ENCODE data around the gene ESRRG.

ESRRG gene

DNA sequence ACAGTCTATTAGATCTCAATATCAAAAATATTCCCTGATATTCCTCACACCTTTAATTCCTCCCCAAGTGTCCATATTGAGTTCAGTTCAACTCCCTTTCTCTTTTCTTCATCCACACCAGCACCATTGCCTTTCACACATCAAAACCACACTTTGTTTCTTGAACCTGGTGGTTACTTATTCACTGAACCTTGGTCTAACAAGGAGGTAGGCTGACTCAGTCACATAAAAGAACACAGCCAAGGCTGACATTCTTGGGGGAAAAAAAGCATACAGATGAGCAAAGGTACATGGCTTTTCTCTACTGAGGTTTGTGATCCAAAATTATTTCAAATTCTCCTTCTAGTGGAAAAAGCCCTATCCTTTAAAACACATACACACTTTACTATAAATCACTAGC lies 168.3 kb downstream of the ESRRG start:
- Histone ChIP-seq H3K27me3 (no peaks in the 10 kb centered on the region), H3K27ac (no peak overlapping the region), H4K20me1 (no peaks in the 10 kb centered on the region), H3K4me3 (no peak overlapping the region), H3K4me2 (no peak overlapping the region), H3K4me1 (no peaks in the 10 kb centered on the region), H3K9ac (no peak overlapping the region), H3K9me3 (no peaks in the 10 kb centered on the region), H3K36me3 (no peaks in the 10 kb centered on the region)
- TF ChIP-seq Cebpa-rat (IDR thresholded peaks at IDR 0.05): no peak

DNA sequence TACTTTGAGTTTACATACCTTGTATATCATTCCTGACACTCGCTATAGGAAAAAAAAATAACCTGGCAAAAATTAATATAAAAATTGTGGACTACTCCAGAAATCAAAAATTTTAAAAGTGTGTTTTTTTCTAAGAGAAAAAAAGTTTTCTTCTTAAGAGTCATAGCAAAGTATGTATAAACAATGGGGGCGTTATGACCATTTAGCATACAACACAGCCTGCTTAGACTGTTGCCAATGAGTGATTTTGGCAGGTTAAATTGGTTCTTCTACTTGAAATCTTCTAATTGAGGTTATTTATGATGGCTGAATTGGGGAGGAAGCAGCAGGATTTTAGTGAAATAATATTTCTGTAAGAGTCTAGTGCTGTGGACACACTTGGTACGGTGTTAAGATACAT lies 169.5 kb downstream of the ESRRG start:
- H3K27ac ChIP-seq: no peak overlapping the region
- TF ChIP-seq Cebpa-rat (IDR thresholded peaks at IDR 0.05): no peak
- no peak overlapping the region for H3K9ac ChIP-seq
- H3K27me3 ChIP-seq: no peaks in the 10 kb centered on the region
- no peak overlapping the region for H3K4me2 ChIP-seq
- no peaks in the 10 kb centered on the region for H4K20me1 ChIP-seq
- H3K4me1 ChIP-seq: no peaks in the 10 kb centered on the region
- no peaks in the 10 kb centered on the region for H3K9me3 ChIP-seq
- H3K4me3 ChIP-seq: no peak overlapping the region
- no peaks in the 10 kb centered on the region for H3K36me3 ChIP-seq

DNA sequence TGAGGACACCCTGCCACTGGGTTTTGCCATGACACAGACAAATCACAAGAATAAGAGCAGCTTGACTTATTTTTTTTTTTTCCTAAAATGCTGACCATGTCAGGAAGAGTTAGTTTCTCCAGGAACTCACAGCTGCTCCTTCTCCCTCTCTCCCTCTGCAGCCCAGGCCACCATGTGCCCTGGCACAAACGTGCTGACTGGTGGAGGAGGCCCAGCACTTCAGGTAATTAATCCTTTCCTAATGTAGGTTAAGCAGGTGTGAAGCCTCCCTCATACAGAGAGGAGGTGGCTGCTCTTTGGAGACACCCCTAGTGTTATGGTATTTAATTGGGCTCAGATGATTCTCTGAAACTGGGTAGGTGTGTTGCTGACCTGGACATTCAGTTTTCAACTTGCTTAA lies 170.2 kb downstream of the ESRRG start:
- Histone ChIP-seq H3K9ac (no peak overlapping the region), H3K4me3 (no peak overlapping the region), H3K4me2 (no peak overlapping the region), H3K9me3 (no peaks in the 10 kb centered on the region), H4K20me1 (no peaks in the 10 kb centered on the region), H3K36me3 (no peaks in the 10 kb centered on the region), H3K27ac (no peak overlapping the region), H3K27me3 (no peaks in the 10 kb centered on the region), H3K4me1 (no peaks in the 10 kb centered on the region)
- no peak for TF ChIP-seq Cebpa-rat (IDR thresholded peaks at IDR 0.05)

DNA sequence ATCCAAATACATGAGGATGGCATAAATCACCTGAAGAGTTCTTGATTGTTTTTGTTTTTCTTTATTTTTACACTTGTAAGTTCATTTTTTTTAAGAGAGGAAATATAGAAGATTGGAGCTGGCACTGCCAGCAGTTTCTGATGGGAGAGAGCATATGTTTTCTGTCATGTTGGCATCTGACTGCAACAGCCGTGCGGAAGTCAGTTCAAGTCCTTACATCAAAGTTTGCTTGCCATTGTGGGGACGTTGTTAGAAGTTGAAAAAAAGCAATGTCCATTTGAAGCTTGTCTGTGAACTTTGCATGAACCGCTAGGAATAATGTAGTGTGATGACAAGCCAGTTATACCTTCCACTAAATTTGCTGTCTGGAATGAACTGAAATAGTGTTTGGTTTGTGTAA lies 173.4 kb downstream of the ESRRG start:
- H3K27me3 ChIP-seq: no peaks in the 10 kb centered on the region
- no peaks in the 10 kb centered on the region for H3K9me3 ChIP-seq
- no peak for TF ChIP-seq Cebpa-rat (IDR thresholded peaks at IDR 0.05)
- no peak overlapping the region for H3K27ac ChIP-seq
- H4K20me1 ChIP-seq: no peaks in the 10 kb centered on the region
- H3K36me3 ChIP-seq: no peaks in the 10 kb centered on the region
- H3K4me3 ChIP-seq: no peak overlapping the region
- H3K9ac ChIP-seq: no peak overlapping the region
- H3K4me1 ChIP-seq: no peaks in the 10 kb centered on the region
- H3K4me2 ChIP-seq: no peak overlapping the region

DNA sequence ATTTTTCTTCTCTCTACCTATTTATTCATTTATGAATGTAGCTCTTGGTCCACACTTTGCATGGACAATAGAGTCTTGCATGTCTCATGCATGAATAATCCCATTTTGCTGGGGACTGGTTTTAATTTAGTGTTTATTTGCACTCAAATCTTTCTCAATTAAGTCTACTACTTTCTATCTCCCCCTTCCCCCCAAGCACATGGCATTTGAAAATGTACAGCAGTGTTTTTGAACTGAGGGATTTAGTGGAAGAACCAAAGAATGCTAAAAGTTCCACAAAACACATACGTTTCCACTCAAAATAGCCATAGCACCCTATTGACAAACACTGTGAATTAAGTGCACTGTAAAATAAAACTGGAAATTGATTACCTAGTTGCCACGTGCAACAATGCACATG lies 180.5 kb downstream of the ESRRG start:
- Histone ChIP-seq H3K9me3 (no peaks in the 10 kb centered on the region), H3K9ac (no peak overlapping the region), H3K4me1 (no peaks in the 10 kb centered on the region), H3K4me2 (no peak overlapping the region), H3K36me3 (no peaks in the 10 kb centered on the region), H3K27me3 (no peaks in the 10 kb centered on the region), H3K27ac (no peak overlapping the region), H3K4me3 (no peak overlapping the region), H4K20me1 (no peaks in the 10 kb centered on the region)
- TF ChIP-seq Cebpa-rat (IDR thresholded peaks at IDR 0.05): no peak

DNA sequence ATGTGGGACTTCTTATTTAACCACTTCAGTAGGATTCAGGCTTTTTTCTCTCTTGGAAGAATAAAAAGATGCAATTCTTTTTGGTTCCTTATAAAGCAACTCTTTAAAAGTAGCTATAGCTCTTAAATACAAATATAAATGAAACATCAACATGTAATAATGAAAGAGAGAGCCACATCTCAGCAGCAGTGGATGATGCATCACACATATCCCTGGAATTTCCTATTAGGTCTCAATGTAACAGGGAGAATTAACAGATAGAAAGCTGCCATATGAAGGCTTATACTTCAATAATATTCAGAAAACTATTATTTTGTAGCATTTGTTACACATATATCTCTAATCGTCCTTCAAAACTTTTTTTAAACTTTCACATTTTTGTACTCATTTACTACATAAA lies 181.0 kb downstream of the ESRRG start:
- H3K27ac ChIP-seq: no peak overlapping the region
- H4K20me1 ChIP-seq: no peaks in the 10 kb centered on the region
- no peak overlapping the region for H3K9ac ChIP-seq
- no peaks in the 10 kb centered on the region for H3K36me3 ChIP-seq
- H3K4me3 ChIP-seq: no peak overlapping the region
- no peak overlapping the region for H3K4me2 ChIP-seq
- TF ChIP-seq Cebpa-rat (IDR thresholded peaks at IDR 0.05): no peak
- H3K27me3 ChIP-seq: no peaks in the 10 kb centered on the region
- no peaks in the 10 kb centered on the region for H3K4me1 ChIP-seq
- no peaks in the 10 kb centered on the region for H3K9me3 ChIP-seq

DNA sequence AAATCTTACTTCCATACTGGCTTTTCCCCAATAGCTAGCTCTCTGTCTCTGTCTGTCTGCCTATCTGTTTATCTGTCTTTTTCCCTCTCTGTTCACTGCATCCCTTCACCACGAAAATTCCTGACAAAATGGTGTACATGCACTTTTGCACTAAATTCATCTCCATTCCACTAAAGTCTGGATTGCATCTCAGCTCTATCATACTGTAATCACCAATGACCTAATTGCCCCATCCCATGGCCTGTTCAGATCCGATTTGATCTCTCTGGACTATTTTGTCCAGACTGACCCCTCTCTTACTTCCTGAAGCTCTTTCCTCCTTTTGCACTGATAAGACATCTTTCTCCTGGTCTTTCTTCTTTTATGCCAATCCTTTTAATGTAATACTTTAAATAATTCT lies 187.5 kb downstream of the ESRRG start:
- Histone ChIP-seq H4K20me1 (no peaks in the 10 kb centered on the region), H3K27ac (no peak overlapping the region), H3K36me3 (no peaks in the 10 kb centered on the region), H3K4me2 (no peak overlapping the region), H3K27me3 (no peaks in the 10 kb centered on the region), H3K4me1 (peaks cover 5% of the 10 kb centered on the region; the same call in 1 of the 2 replicates), H3K9ac (no peak overlapping the region), H3K9me3 (no peaks in the 10 kb centered on the region), H3K4me3 (no peak overlapping the region)
- TF ChIP-seq Cebpa-rat (IDR thresholded peaks at IDR 0.05): no peak

DNA sequence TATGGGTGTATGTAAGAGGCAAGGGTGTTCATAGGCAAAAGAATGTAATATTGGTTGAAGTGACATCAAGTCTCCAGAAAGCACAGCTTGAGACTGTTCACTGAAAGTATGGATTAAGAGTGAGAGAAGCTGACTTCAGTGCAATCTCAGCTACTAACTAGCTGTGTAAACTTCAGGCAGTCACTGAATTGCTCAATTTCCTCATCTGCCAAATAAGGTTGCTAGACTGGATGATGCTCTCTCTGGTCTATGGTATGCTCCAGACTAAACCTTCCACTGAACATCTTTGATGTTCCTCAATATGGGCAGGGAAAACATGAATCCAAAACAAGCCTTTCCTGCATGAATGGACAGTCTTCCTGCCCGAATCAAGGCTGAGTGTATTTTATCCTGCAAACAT lies 188.2 kb downstream of the ESRRG start:
- H3K9ac ChIP-seq: no peak overlapping the region
- no peak for TF ChIP-seq Cebpa-rat (IDR thresholded peaks at IDR 0.05)
- H3K27ac ChIP-seq: no peak overlapping the region
- H4K20me1 ChIP-seq: no peaks in the 10 kb centered on the region
- no peaks in the 10 kb centered on the region for H3K27me3 ChIP-seq
- H3K4me1 ChIP-seq: peaks cover 5% of the 10 kb centered on the region; the same call in 1 of the 2 replicates
- H3K4me2 ChIP-seq: no peak overlapping the region
- H3K9me3 ChIP-seq: no peaks in the 10 kb centered on the region
- no peaks in the 10 kb centered on the region for H3K36me3 ChIP-seq
- H3K4me3 ChIP-seq: no peak overlapping the region

DNA sequence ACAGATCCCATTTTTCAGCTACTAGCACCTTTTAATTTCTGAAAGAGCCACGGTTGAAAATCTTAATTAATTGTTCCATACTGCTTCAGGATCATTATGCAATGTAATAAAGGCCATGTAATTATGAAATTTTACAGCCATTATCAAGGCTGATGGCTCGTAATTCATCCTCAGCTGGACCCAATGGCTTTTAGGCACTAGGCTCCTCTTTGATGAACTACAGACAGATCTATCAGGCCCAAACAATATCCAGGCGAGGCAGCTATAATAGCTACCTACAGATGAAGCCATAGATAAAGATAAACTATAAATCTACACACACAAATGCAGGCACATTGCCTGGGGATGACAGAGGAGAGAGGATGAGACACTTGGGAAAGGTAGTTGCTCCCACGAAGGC lies 189.5 kb downstream of the ESRRG start:
- peaks cover 5% of the 10 kb centered on the region; the same call in 1 of the 2 replicates for H3K4me1 ChIP-seq
- H3K9ac ChIP-seq: no peak overlapping the region
- H3K27me3 ChIP-seq: no peaks in the 10 kb centered on the region
- H3K27ac ChIP-seq: no peak overlapping the region
- H3K4me3 ChIP-seq: no peak overlapping the region
- H3K9me3 ChIP-seq: no peaks in the 10 kb centered on the region
- no peak overlapping the region for H3K4me2 ChIP-seq
- H3K36me3 ChIP-seq: no peaks in the 10 kb centered on the region
- no peak for TF ChIP-seq Cebpa-rat (IDR thresholded peaks at IDR 0.05)
- no peaks in the 10 kb centered on the region for H4K20me1 ChIP-seq

DNA sequence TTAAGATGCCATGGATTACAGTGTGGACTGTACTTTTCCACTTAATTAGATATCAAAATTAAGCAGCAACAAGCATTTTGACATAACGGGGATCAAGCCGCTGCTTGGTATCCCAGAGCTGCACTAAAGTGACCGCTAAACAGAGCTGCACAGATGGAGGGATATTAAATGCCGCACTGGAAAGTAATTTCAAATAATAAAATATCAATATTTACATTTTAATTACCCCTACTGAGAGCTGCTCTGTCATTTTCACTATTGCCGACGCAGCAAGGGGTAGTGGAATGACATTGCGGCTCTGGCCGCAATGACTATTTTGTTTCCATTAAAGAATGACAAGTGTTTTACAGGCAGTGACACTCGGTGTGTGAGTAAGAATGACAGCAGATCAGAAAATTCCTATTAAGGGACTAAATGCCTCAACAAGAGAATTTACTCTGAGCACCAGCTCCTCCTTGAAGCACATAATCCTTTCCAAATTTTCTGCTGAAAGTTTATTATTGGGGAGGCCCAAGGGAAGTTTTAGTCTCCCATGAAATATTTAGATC lies 190.9 kb downstream of the ESRRG start:
- H3K27ac ChIP-seq: no peak overlapping the region

More for the DNA sequence above, 190.9 kb downstream of the ESRRG start:
- H4K20me1 ChIP-seq: no peaks in the 10 kb centered on the region
- H3K9ac ChIP-seq: no peak overlapping the region
- no peak overlapping the region for H3K4me3 ChIP-seq
- no peak for TF ChIP-seq Cebpa-rat (IDR thresholded peaks at IDR 0.05)
- H3K27me3 ChIP-seq: no peaks in the 10 kb centered on the region
- H3K36me3 ChIP-seq: no peaks in the 10 kb centered on the region
- H3K4me2 ChIP-seq: no peak overlapping the region
- peaks cover 5% of the 10 kb centered on the region; the same call in 1 of the 2 replicates for H3K4me1 ChIP-seq
- no peaks in the 10 kb centered on the region for H3K9me3 ChIP-seq

All from BLaER1 (cell line).